Measurements from ENCODE around the gene NCOA7.

The NCOA7 gene

DNA sequence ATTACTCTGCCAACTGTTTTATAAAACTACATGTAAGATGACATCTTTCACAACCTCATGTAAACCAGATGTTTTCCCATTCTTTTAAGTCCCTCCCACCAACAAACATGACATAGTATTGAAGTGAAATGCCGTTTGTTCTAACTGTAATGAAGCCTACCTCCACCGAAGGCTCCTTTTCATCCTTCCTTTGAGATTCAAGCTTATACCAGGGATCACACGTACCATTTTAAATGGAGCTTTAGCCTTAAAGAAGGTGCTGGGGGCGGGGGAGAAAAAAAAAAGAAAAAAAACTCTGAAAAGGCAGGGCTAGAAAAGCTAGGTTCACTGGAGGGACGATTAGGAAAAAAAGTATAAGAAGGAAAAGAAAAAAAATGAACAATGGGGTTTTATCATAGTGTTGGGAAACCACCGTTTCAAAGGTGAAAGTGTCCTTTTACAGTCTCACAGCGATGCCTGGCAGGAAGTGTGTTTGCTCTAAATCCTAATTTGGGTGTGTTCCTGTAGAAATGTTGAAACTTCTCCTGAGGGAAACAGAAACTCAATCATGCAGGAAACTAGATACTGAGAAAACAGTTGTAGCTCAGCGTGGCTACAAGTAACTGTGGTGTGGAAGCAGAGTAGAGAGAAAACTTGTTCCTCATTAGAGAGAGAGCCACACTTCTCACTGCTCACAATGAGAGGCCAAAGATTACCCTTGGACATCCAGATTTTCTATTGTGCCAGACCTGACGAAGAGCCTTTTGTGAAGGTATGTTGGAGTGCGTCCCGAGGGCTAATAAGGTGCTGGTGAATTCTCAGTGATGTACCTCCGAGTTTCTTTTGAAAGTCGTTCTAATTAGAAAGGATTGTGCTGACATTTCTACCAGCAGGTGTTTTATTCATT lies 128.2 kb downstream of the NCOA7 start:
- peak; percentile 70 for DNase-seq (ENCODE audit: low read depth)
- H3K4me3 ChIP-seq (ENCODE audit: low read length) = peak overlapping the region; percentile 15
- TF ChIP-seq, protein P1, sequence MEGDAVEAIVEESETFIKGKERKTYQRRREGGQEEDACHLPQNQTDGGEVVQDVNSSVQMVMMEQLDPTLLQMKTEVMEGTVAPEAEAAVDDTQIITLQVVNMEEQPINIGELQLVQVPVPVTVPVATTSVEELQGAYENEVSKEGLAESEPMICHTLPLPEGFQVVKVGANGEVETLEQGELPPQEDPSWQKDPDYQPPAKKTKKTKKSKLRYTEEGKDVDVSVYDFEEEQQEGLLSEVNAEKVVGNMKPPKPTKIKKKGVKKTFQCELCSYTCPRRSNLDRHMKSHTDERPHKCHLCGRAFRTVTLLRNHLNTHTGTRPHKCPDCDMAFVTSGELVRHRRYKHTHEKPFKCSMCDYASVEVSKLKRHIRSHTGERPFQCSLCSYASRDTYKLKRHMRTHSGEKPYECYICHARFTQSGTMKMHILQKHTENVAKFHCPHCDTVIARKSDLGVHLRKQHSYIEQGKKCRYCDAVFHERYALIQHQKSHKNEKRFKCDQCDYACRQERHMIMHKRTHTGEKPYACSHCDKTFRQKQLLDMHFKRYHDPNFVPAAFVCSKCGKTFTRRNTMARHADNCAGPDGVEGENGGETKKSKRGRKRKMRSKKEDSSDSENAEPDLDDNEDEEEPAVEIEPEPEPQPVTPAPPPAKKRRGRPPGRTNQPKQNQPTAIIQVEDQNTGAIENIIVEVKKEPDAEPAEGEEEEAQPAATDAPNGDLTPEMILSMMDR (conservative IDR thresholded peaks at IDR 0.05; ENCODE audit: low read length) = no peak

GRCh38 chr6:125919618-125920017 lies 128.9 kb downstream of the NCOA7 start:
- TF ChIP-seq, protein P1 (conservative IDR thresholded peaks at IDR 0.05; ENCODE audit: low read length) = no peak
- no peak overlapping the region for H3K4me3 ChIP-seq (ENCODE audit: low read length)
- no peak for DNase-seq (ENCODE audit: low read depth)

DNA sequence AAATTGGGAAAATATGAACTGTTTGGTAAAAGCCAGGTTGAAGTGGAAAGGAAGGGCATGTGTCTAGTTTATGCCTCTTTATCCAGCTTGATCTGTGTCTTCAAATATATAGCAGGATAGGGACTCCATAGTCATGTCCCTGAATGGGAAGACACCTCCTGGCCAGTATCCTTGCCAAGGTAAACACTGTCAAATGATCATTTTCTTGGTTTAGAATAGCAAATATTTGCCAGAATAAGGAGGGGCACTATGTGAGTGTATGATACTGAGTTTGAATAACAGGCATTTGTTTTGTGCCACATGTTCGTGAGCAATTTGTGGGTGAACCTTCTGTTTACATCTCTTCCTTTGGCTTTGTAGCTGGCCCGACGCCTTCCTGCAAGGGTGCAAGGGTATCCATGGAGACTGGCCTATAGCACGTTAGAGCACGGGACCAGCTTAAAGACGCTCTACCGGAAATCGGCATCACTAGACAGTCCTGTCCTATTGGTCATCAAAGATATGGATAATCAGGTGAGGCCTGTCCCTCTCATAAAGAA lies 131.6 kb downstream of the NCOA7 start:
- H3K4me3 ChIP-seq (ENCODE audit: low read length) = no peak overlapping the region
- no peak for DNase-seq (ENCODE audit: low read depth)
- TF ChIP-seq, protein P1 (conservative IDR thresholded peaks at IDR 0.05; ENCODE audit: low read length) = no peak

GRCh38 chr6:125923366-125923877 lies 132.7 kb downstream of the NCOA7 start:
- TF ChIP-seq, protein P1 (conservative IDR thresholded peaks at IDR 0.05; ENCODE audit: low read length) = no peak
- DNase-seq (ENCODE audit: low read depth) = no peak
- H3K4me3 ChIP-seq (ENCODE audit: low read length) = no peak overlapping the region

DNA sequence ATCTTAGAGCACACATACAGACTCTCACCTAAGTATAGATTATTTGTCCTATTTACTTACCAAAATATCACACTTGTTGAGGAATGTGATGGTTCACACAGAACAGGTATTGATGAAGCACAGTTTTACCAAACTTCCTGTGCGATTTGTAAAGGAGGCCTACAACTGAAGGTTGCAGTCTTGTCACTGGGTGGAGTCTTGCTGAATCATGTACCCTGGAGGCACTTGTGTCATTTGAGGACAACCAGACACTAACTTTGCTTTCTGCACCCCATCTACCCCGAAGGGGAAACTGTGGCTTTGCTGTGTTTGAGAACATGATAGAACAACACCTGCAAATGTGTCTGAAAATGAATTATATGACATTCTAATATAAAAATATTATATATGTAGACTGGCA lies 133.4 kb downstream of the NCOA7 start:
- DNase-seq (ENCODE audit: low read depth) = no peak
- no peak overlapping the region for H3K4me3 ChIP-seq (ENCODE audit: low read length)
- TF ChIP-seq, protein P1 (conservative IDR thresholded peaks at IDR 0.05; ENCODE audit: low read length) = no peak

- TF ChIP-seq, protein P1 (conservative IDR thresholded peaks at IDR 0.05; ENCODE audit: low read length) = no peak
- DNase-seq (ENCODE audit: low read depth) = no peak
- no peak overlapping the region for H3K4me3 ChIP-seq (ENCODE audit: low read length)
These were observed 134.1 kb downstream of the NCOA7 start for GRCh38 chr6:125924697-125925358.
